ENCODE measurements around the gene SCG5. TPM values are rescaled to one million over a fixed set of nuclear protein-coding genes. Genes with fewer than 3 reads are reported as not detected.

Gene SCG5
- total and polyA plus RNA-seq, 2 donors (not counting 3 experiments of a cell fraction or from before 2014, with no cell fraction given), result 3.3 to 3.9 TPM

GRCh38 chr15:32709295-32710033 is 68.0 kb downstream of the SCG5 start:
- POLR2A ChIA-PET, result no interaction called here
- H3K27ac ChIP-seq (ENCODE audit: insufficient read depth, low read depth, low read length), result no peak overlapping the region
- H3K36me3 ChIP-seq (ENCODE audit: control insufficient read depth in 2 of 2, extremely low read depth in 1 of 2, insufficient read depth in 2 of 2, low read length in 2 of 2), result no peaks in the 10 kb centered on the region
- no TSS peak for BruUV-seq (replicated peaks)
- no peaks in the 10 kb centered on the region for H4K20me1 ChIP-seq (replicated peaks; ENCODE audit: control insufficient read depth, extremely low read depth, insufficient read depth, low read length)
- no peak overlapping the region for H2AFZ ChIP-seq (ENCODE audit: low read depth, low read length)
- no peak overlapping the region for H3K4me3 ChIP-seq (replicated peaks in 1 of 3; ENCODE audit: insufficient read depth in 1 of 3, low read depth in 1 of 3, low read length in 3 of 3)
- H3K79me2 ChIP-seq (ENCODE audit: control insufficient read depth, insufficient read depth, low read length), result no peaks in the 10 kb centered on the region
- DNase-seq (ENCODE audit: low read depth, low spot score) (no peak), FAIRE-seq (no peak)
- H3K9me3 ChIP-seq (replicated peaks; ENCODE audit: control insufficient read depth, insufficient read depth, low read length), result no peaks in the 10 kb centered on the region
- no peak overlapping the region for H3K9ac ChIP-seq (replicated peaks; ENCODE audit: extremely low read depth, insufficient read depth, low read length)
- CTCF ChIA-PET, result interaction anchor here (1.2 kb wide), 1 partner anchor 110 kb away, joined by 3 read pairs; no protein-coding TSS in a partner anchor
- dilution Hi-C loops (cut with MboI; ENCODE audit: extremely low pct_ligation_motif_present, low sequenced_read_pairs), result no loop called here
- no peaks in the 10 kb centered on the region for H3K9me1 ChIP-seq (replicated peaks; ENCODE audit: control insufficient read depth, extremely low read depth, insufficient read depth, low read length)
- H3K4me2 ChIP-seq (ENCODE audit: insufficient read depth, low read length), result no peak overlapping the region
- no peak for TF ChIP-seq EZH2 (IDR thresholded peaks at IDR 0.05; ENCODE audit: borderline replicate concordance, low read depth, low read length, severe bottlenecking)
- no peak for TF ChIP-seq POLR2AphosphoS5 (IDR thresholded peaks at IDR 0.05; ENCODE audit: insufficient read depth, low read depth, low read length)
- no peak for TF ChIP-seq CTCF (IDR thresholded peaks at IDR 0.05; ENCODE audit: extremely low read depth in 1 of 2, insufficient read depth in 1 of 2, low read depth in 1 of 2, low read length in 2 of 2)
- TF ChIP-seq MAX (IDR thresholded peaks at IDR 0.05; ENCODE audit: insufficient read depth, insufficient read length), result no peak
- no peak for TF ChIP-seq MYC (IDR thresholded peaks at IDR 0.05; ENCODE audit: low read depth, low read length)
- no peak for TF ChIP-seq FOS (IDR thresholded peaks at IDR 0.05; ENCODE audit: borderline replicate concordance, insufficient read depth, low read length)
- no peak for TF ChIP-seq GATA2 (IDR thresholded peaks at IDR 0.05; ENCODE audit: insufficient read depth, insufficient read length, low read depth, low read length)
- no peak for TF ChIP-seq JUN (IDR thresholded peaks at IDR 0.05; ENCODE audit: borderline replicate concordance, insufficient read depth, insufficient read length, low read depth)
- no peak for TF ChIP-seq POLR2A (IDR thresholded peaks at IDR 0.05; ENCODE audit: low read depth, low read length)
- intact Hi-C loops (cut with micrococcal nuclease), result no loop called here
- H3K4me1 ChIP-seq (ENCODE audit: control insufficient read depth, extremely low read depth, insufficient read depth, low read length), result no peaks in the 10 kb centered on the region
- H3K27me3 ChIP-seq (ENCODE audit: control insufficient read depth in 2 of 2, insufficient read depth in 2 of 2, low read length in 2 of 2), result peaks cover 6 to 44% of the 10 kb centered on the region in 2 experiments
